ENCODE data around the gene CCT3.

Gene CCT3

DNA sequence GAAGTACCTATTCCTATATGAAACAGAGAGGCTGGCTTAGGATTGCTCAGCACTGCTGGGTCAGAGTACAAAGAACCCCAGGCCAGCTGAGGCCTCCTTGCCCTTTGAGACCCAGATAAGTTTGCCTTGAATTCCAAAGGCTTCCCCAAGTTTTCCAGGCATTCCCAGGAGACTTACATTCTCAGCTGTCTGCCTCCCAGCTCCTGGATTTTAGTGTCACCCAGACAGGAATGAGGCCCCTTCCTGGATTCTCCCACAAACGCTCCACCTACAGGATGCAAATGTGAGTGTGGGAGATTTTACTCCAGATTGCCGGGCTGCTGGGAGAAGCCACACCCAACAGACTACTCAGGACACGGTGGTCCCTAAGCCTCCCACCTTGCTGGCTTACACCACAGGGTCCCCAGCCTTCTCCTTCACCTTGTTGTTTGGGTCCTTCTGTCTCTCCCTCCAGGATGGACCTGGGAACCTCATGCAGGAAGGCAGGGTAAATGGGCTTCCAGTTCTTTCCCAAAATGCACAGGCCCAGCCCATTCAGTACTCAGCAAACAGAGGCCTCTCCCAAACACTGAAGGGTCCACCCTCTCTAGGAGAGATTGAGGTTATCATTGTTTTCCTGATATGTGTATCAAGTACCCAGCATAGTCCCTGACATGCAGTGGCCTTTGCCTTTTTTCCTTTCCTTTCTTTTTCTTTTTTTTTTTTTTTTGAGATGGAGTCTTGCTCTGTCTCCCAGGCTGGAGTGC is 41.5 kb upstream of the CCT3 start:
- Histone ChIP-seq H3K9me3 (ENCODE audit: severe bottlenecking) (no peaks in the 10 kb centered on the region), H3K36me3 (ENCODE audit: low read depth) (no peaks in the 10 kb centered on the region), H3K4me3 (ENCODE audit: severe bottlenecking) (no peak overlapping the region), H3K27me3 (ENCODE audit: insufficient read depth, poor library complexity, severe bottlenecking) (no peaks in the 10 kb centered on the region), H3K4me1 (ENCODE audit: insufficient read depth, poor library complexity, severe bottlenecking) (no peaks in the 10 kb centered on the region), H3K27ac (ENCODE audit: poor library complexity, severe bottlenecking) (no peak overlapping the region)
- ATAC-seq (ENCODE audit: low read depth) (no peak; the same call in 2 of the 3 replicates), DNase-seq (ENCODE audit: low spot score) (no peak)
- TF ChIP-seq, protein P1, sequence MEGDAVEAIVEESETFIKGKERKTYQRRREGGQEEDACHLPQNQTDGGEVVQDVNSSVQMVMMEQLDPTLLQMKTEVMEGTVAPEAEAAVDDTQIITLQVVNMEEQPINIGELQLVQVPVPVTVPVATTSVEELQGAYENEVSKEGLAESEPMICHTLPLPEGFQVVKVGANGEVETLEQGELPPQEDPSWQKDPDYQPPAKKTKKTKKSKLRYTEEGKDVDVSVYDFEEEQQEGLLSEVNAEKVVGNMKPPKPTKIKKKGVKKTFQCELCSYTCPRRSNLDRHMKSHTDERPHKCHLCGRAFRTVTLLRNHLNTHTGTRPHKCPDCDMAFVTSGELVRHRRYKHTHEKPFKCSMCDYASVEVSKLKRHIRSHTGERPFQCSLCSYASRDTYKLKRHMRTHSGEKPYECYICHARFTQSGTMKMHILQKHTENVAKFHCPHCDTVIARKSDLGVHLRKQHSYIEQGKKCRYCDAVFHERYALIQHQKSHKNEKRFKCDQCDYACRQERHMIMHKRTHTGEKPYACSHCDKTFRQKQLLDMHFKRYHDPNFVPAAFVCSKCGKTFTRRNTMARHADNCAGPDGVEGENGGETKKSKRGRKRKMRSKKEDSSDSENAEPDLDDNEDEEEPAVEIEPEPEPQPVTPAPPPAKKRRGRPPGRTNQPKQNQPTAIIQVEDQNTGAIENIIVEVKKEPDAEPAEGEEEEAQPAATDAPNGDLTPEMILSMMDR (IDR thresholded peaks at IDR 0.05; ENCODE audit: poor library complexity, severe bottlenecking) = no peak

DNA sequence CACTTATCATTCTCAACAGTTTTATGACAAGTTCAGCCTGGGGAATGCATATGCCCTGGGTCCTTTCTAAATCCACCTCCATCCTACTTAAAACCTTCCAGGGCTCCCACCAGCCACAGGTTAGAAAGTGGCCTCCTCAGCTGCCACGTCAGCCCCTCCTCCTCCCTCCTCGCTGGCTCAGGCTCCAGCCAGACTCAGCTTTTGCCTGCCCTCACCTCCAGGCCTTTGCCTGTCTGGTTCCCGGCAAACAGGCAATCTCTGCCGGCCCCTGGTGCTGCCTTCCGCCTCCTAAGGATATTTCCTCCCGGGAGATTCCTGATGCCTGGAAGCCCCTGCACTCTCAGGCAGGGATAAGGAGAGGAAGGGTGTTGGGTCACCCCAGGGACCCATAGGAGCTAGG is 40.5 kb upstream of the CCT3 start:
- Histone ChIP-seq H3K27me3 (ENCODE audit: insufficient read depth, poor library complexity, severe bottlenecking) (no peaks in the 10 kb centered on the region), H3K27ac (ENCODE audit: poor library complexity, severe bottlenecking) (no peak overlapping the region), H3K4me3 (ENCODE audit: severe bottlenecking) (no peak overlapping the region), H3K36me3 (ENCODE audit: low read depth) (no peaks in the 10 kb centered on the region), H3K4me1 (ENCODE audit: insufficient read depth, poor library complexity, severe bottlenecking) (no peaks in the 10 kb centered on the region), H3K9me3 (ENCODE audit: severe bottlenecking) (no peaks in the 10 kb centered on the region)
- TF ChIP-seq, protein P1 (IDR thresholded peaks at IDR 0.05; ENCODE audit: poor library complexity, severe bottlenecking) = no peak
- ATAC-seq (ENCODE audit: low read depth) (no peak), DNase-seq (ENCODE audit: low spot score) (no peak)

DNA sequence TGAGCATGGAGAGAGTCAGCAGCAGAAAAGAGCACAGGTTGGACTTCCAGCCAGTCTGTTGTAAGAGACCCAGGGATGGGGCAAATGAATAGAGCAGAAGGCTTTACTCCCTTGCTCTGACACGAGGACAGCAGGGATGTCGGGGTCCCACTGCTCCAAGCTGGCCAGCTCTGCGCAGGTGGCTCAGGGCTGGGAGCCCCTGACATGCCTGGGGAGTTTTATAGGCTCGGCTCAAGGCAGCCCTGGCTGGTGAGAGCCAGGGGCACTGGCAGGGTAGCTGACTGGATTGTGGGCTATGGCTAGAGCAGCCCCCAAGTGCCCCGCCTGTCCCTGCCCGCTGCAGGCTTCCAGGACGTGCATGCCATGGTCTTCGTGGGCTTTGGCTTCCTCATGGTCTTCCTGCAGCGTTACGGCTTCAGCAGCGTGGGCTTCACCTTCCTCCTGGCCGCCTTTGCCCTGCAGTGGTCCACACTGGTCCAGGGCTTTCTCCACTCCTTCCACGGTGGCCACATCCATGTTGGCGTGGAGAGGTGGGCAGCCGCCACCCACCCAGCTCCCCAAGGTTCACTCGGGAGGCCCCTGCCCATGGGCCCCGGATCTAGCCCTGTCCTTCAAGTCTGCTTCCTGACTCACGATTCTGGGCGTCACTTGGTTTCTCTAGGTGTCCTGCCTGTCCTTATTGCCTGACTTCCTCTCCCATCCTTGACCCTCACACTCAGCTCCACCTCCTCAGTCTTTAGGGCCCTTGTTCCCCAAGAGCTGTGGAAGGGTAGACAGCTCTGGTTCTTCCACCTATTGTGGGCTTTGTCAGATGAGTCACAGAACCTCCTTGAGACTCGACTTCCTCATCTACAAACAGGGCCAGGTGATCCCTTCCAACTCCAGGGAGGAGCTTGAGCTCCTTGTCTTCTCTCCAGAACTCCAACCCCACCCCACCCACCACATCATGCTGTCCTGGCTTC is 39.1 kb upstream of the CCT3 start:
- Histone ChIP-seq H3K27ac (ENCODE audit: poor library complexity, severe bottlenecking) (no peak overlapping the region), H3K9me3 (ENCODE audit: severe bottlenecking) (no peaks in the 10 kb centered on the region), H3K36me3 (ENCODE audit: low read depth) (no peaks in the 10 kb centered on the region), H3K4me3 (ENCODE audit: severe bottlenecking) (no peak overlapping the region), H3K4me1 (ENCODE audit: insufficient read depth, poor library complexity, severe bottlenecking) (no peaks in the 10 kb centered on the region), H3K27me3 (ENCODE audit: insufficient read depth, poor library complexity, severe bottlenecking) (no peaks in the 10 kb centered on the region)
- TF ChIP-seq, protein P1 (IDR thresholded peaks at IDR 0.05; ENCODE audit: poor library complexity, severe bottlenecking) = no peak
- ATAC-seq (ENCODE audit: low read depth) = no peak
- DNase-seq (ENCODE audit: low spot score) = no peak

DNA sequence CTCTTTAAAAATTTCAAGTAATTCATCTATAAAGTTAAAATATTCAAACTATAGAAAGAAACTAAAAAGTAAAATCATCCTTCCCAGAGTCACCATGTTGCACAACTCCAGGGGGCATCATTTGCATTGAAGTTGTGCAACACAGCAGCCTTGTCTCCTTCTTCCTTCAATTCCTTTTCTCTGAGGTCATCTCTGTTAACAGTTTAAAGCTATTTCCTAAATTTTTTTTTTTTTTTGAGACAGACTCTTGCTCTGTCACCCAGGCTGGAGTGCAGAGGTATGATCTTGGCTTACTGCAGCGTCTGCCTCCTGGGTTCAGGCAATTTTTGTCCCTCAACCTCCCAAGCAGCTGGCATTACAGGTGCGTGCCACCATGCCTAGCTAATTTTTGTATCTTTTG is 38.1 kb upstream of the CCT3 start:
- Histone ChIP-seq H3K36me3 (ENCODE audit: low read depth) (no peaks in the 10 kb centered on the region), H3K27ac (ENCODE audit: poor library complexity, severe bottlenecking) (no peak overlapping the region), H3K27me3 (ENCODE audit: insufficient read depth, poor library complexity, severe bottlenecking) (no peaks in the 10 kb centered on the region), H3K9me3 (ENCODE audit: severe bottlenecking) (no peaks in the 10 kb centered on the region), H3K4me1 (ENCODE audit: insufficient read depth, poor library complexity, severe bottlenecking) (no peaks in the 10 kb centered on the region), H3K4me3 (ENCODE audit: severe bottlenecking) (no peak overlapping the region)
- DNase-seq (ENCODE audit: low spot score) = no peak
- ATAC-seq (ENCODE audit: low read depth) = no peak
- TF ChIP-seq, protein P1 (IDR thresholded peaks at IDR 0.05; ENCODE audit: poor library complexity, severe bottlenecking) = no peak

Measured in RWPE2 (cell line).